Gastrocnemius medialis (tissue), 4 donors: Measurements from ENCODE around the gene DISC1. TPM values are rescaled to one million over a fixed set of nuclear protein-coding genes. Genes with fewer than 3 reads are reported as not detected.

ENCODE experiments used
- ATAC-seq, 2 donors: fragments of 150-250 bp; one replicate each; pipeline ENCODE4 v1.9.1; 2016
- DNase-seq, 2 donors: peaks; one replicate each; pipeline ENCODE4 v3.0.0-alpha.2; 2019
- H3K27ac ChIP-seq, 4 donors: fragments of 200-600 bp; sonication (generic); 1 replicate in 1 of 4; 2 replicates in 3 of 4; pipeline ENCODE4 v1.5.1; 2016 to 2018; ENCODE audit warnings: mild to moderate bottlenecking in 2 of 4, moderate library complexity in 1 of 4
- H3K27me3 ChIP-seq, 3 donors: fragments of 200-600 bp; sonication (generic) in 2 of 3; 1 replicate in 1 of 3; 2 replicates in 2 of 3; pipeline versions ENCODE4 v1.5.1 to v1.6.0; 2016 to 2019; ENCODE audit warnings: mild to moderate bottlenecking in 1 of 3, moderate library complexity in 1 of 3
- H3K36me3 ChIP-seq, 2 donors: fragments of 200-600 bp; sonication (generic) in 1 of 2; one replicate each; pipeline ENCODE4 v1.5.1; 2017 to 2018
- H3K4me1 ChIP-seq, 2 donors: fragments of 200-600 bp; sonication (generic) in 1 of 2; one replicate each; pipeline ENCODE4 v1.5.1; 2016 to 2017; ENCODE audit warnings: mild to moderate bottlenecking in 2 of 2
- H3K4me3 ChIP-seq, 4 donors: fragments of 200-600 bp; sonication (generic) in 3 of 4; 1 replicate in 1 of 4; 2 replicates in 3 of 4; pipeline ENCODE4 v1.5.1; 2016 to 2019; ENCODE audit warnings: mild to moderate bottlenecking in 2 of 4
- H3K9me3 ChIP-seq, 3 donors: fragments of 200-600 bp; sonication (generic) in 2 of 3; 1 replicate in 1 of 3; 2 replicates in 2 of 3; pipeline ENCODE4 v1.5.1; 2016 to 2019
- CTCF ChIP-seq, 5 experiments: fragments of 450-650 bp in 3 of 5; fragments of 200-600 bp in 2 of 5; sonication (generic) in 2 of 5; IDR thresholded peaks in 4 of 5; conservative IDR thresholded peaks in 1 of 5; 1 replicate in 4 of 5; 2 replicates in 1 of 5; pipeline ENCODE4 v1.5.1; 2016 to 2019; ENCODE audit warnings: antibody characterized with exemption in 5 of 5, mild to moderate bottlenecking in 3 of 5, moderate library complexity in 3 of 5
- POLR2A ChIP-seq, 2 donors: fragments of 450-650 bp; IDR thresholded peaks; one replicate each; pipeline ENCODE4 v1.6.1; 2017; ENCODE audit warnings: antibody characterized with exemption in 2 of 2, mild to moderate bottlenecking in 2 of 2, moderate library complexity in 2 of 2
- in situ Hi-C, 4 donors: fragments of 200-750 bp; cut with MboI; loops; one replicate each; pipeline versions ENCODE4 v1.15.0 to v1.8.0; 2017; ENCODE audit warnings: low sequenced_read_pairs in 4 of 4
- intact Hi-C: fragments of 100-400 bp; cut with DNase I; formaldehyde crosslinking; loops from one replicate; pipeline ENCODE4 v1.15.1; 2023; ENCODE audit warnings: low total_unique reads
- total RNA-seq, 4 donors: library from RNA; depleted of rRNA; stranded (reverse); fragments of >200 nt; gene quantifications; one replicate each; pipeline versions ENCODE4 v1.1.0 to v1.2.3, GENCODE V29; 2016

DISC1 gene
- total RNA-seq, 4 donors from 2014 or later = 2.3 to 5.8 (median 2.6) TPM

GRCh38 chr1:231919239-231919885 lies 292.8 kb downstream of the DISC1 start:
- H3K27ac ChIP-seq = peak overlapping the region; percentile 33 to 54 (median 42)

GRCh38 chr1:231919886-231920285 lies 293.3 kb downstream of the DISC1 start:
- Histone ChIP-seq H3K27me3 (no peaks in the 10 kb centered on the region), H3K27ac (peak overlapping the region in 3 of 4 donors; percentile 33 to 47 (median 37)), H3K9me3 (no peaks in the 10 kb centered on the region), H3K4me1 (peaks cover 12 to 13% of the 10 kb centered on the region in 2 donors), H3K36me3 (no peaks in the 10 kb centered on the region), H3K4me3 (peak overlapping the region in 2 of 4 donors; percentile 6 to 25)
- in situ Hi-C loops (no loop called here), intact Hi-C loops (no loop called here)
- DNase-seq = no peak
- ATAC-seq = no peak
- TF ChIP-seq CTCF (IDR thresholded peaks at IDR 0.05 in 4 of 5, conservative IDR thresholded peaks at IDR 0.05 in 1 of 5) = no peak
- TF ChIP-seq POLR2A (IDR thresholded peaks at IDR 0.05) = no peak

More at GRCh38 chr1:231919239-231919885, 292.8 kb downstream of the DISC1 start:
- TF ChIP-seq CTCF (IDR thresholded peaks at IDR 0.05 in 4 of 5, conservative IDR thresholded peaks at IDR 0.05 in 1 of 5) (no peak), POLR2A (IDR thresholded peaks at IDR 0.05) (no peak)
- no peaks in the 10 kb centered on the region for H3K27me3 ChIP-seq
- intact Hi-C loops = no loop called here
- peaks cover 12 to 13% of the 10 kb centered on the region in 2 donors for H3K4me1 ChIP-seq
- DNase-seq (no peak), ATAC-seq (no peak)
- H3K9me3 ChIP-seq = no peaks in the 10 kb centered on the region
- no peaks in the 10 kb centered on the region for H3K36me3 ChIP-seq
- H3K4me3 ChIP-seq = peak overlapping the region in 2 of 4 donors; percentile 6 to 25
- in situ Hi-C loops = no loop called here

- ATAC-seq (no peak), DNase-seq (no peak)
- H3K4me1 ChIP-seq = peaks cover 12 to 13% of the 10 kb centered on the region in 2 donors
- no peaks in the 10 kb centered on the region for H3K36me3 ChIP-seq
- no peaks in the 10 kb centered on the region for H3K27me3 ChIP-seq
- intact Hi-C loops (no loop called here), in situ Hi-C loops (no loop called here)
- H3K27ac ChIP-seq = no peak overlapping the region
- H3K9me3 ChIP-seq = no peaks in the 10 kb centered on the region
- H3K4me3 ChIP-seq = no peak overlapping the region
- TF ChIP-seq CTCF (IDR thresholded peaks at IDR 0.05 in 4 of 5, conservative IDR thresholded peaks at IDR 0.05 in 1 of 5) (no peak), POLR2A (IDR thresholded peaks at IDR 0.05) (no peak)
These were observed 295.2 kb downstream of the DISC1 start for GRCh38 chr1:231921646-231922345.

GRCh38 chr1:231923491-231924041 lies 297.0 kb downstream of the DISC1 start:
- peaks cover 10 to 13% of the 10 kb centered on the region in 2 donors for H3K4me1 ChIP-seq
- ATAC-seq = no peak
- TF ChIP-seq POLR2A (IDR thresholded peaks at IDR 0.05) (no peak), CTCF (IDR thresholded peaks at IDR 0.05 in 4 of 5, conservative IDR thresholded peaks at IDR 0.05 in 1 of 5) (no peak)

More at GRCh38 chr1:231923491-231924041, 297.0 kb downstream of the DISC1 start:
- H3K27me3 ChIP-seq = no peaks in the 10 kb centered on the region
- intact Hi-C loops = no loop called here
- no peak overlapping the region for H3K27ac ChIP-seq
- no peak for DNase-seq
- H3K9me3 ChIP-seq = no peaks in the 10 kb centered on the region
- in situ Hi-C loops = no loop called here
- H3K4me3 ChIP-seq = no peak overlapping the region
- no peaks in the 10 kb centered on the region for H3K36me3 ChIP-seq
